T47D (cell line): ENCODE data around the gene UBE2D1.

Source experiments
- DNase-seq, 2 experiments: peaks; one replicate each; pipeline versions ENCODE4 v3.0.0 to v3.0.0-alpha.2; 2011 to 2012; ENCODE audit warnings: low read depth in 1 of 2, low spot score in 1 of 2
- JUND ChIP-seq: IDR thresholded peaks from 2 replicates; pipeline ENCODE4 v1.6.1; 2012; ENCODE audit warnings: low read depth
- in situ Hi-C: cut with HindIII; loops from 2 replicates; pipeline ENCODE4 v1.10.0; 2016; ENCODE audit warnings: low sequenced_read_pairs, low pct_unique_long_range_greater_than_20kb

The UBE2D1 gene

GRCh38 chr10:58367069-58367468 is 32.3 kb downstream of the UBE2D1 start:
- DNase-seq: no peak
- no peak for TF ChIP-seq JUND
- in situ Hi-C loops: no loop called here

- in situ Hi-C loops: no loop called here
- DNase-seq: no peak
- no peak for TF ChIP-seq JUND
These were observed 36.7 kb downstream of the UBE2D1 start for GRCh38 chr10:58371473-58371872.

GRCh38 chr10:58372607-58373441 is 38.0 kb downstream of the UBE2D1 start:
- in situ Hi-C loops: no loop called here
- TF ChIP-seq JUND: no peak
- DNase-seq: no peak

- no peak for DNase-seq
- in situ Hi-C loops: no loop called here
- TF ChIP-seq JUND: no peak
These were observed 38.6 kb downstream of the UBE2D1 start for GRCh38 chr10:58373442-58373827.

GRCh38 chr10:58382489-58382995 is 47.7 kb downstream of the UBE2D1 start:
- in situ Hi-C loops: no loop called here
- no peak for DNase-seq
- TF ChIP-seq JUND: no peak

- in situ Hi-C loops: no loop called here
- no peak for DNase-seq
- TF ChIP-seq JUND: no peak
These were observed 49.3 kb downstream of the UBE2D1 start for GRCh38 chr10:58384095-58384494.

- in situ Hi-C loops: no loop called here
These were observed 49.8 kb downstream of the UBE2D1 start for GRCh38 chr10:58384544-58384998.

GRCh38 chr10:58384999-58385783 is 50.4 kb downstream of the UBE2D1 start, which contains the start of gene TFAM:
TFAM (plus strand) TSS chr10:58385410; CDS start chr10:58385548, 138 bp downstream.
- peak; percentile 91 to 92 for DNase-seq
- in situ Hi-C loops: no loop called here
- TF ChIP-seq JUND: no peak

More at GRCh38 chr10:58384544-58384998, 49.8 kb downstream of the UBE2D1 start:
- peak in 1 of 2 experiments; percentile 21 for DNase-seq
- TF ChIP-seq JUND: no peak

GRCh38 chr10:58385784-58386112 is 50.9 kb downstream of the UBE2D1 start:
- peak; percentile 42 to 65 for DNase-seq
- in situ Hi-C loops: no loop called here
- TF ChIP-seq JUND: no peak

GRCh38 chr10:58389024-58389423 is 54.2 kb downstream of the UBE2D1 start:
- TF ChIP-seq JUND: no peak
- in situ Hi-C loops: no loop called here
- no peak for DNase-seq

GRCh38 chr10:58393317-58393716 is 58.5 kb downstream of the UBE2D1 start:
- peak in 1 of 2 experiments; percentile 31 for DNase-seq
- in situ Hi-C loops: no loop called here
- TF ChIP-seq JUND: no peak

GRCh38 chr10:58394471-58394870 is 59.7 kb downstream of the UBE2D1 start:
- TF ChIP-seq JUND: no peak
- in situ Hi-C loops: no loop called here

GRCh38 chr10:58396057-58396456 is 61.3 kb downstream of the UBE2D1 start:
- DNase-seq: no peak
- TF ChIP-seq JUND: no peak
- in situ Hi-C loops: no loop called here

More at GRCh38 chr10:58394471-58394870, 59.7 kb downstream of the UBE2D1 start:
- DNase-seq: no peak
